IPS-15b (cell line): ENCODE data around the gene BLOC1S4.
"Not testable (repeated sequence)": the region's sequence is repeated elsewhere in the genome, so short reads cannot be mapped to it uniquely, and the experiment has no call there.

Experiments
- H3K27me3 ChIP-seq: one replicate; pipeline ENCODE4 v1.6.1; 2013; ENCODE audit warnings: low read length; ENCODE audit not compliant: control insufficient read depth, insufficient read depth
- H3K36me3 ChIP-seq: one replicate; pipeline ENCODE4 v1.6.1; 2013; ENCODE audit warnings: low read length; ENCODE audit not compliant: control insufficient read depth, insufficient read depth
- H3K4me1 ChIP-seq: one replicate; pipeline ENCODE4 v1.6.1; 2013; ENCODE audit warnings: mild to moderate bottlenecking, low read length; ENCODE audit not compliant: control insufficient read depth, insufficient read depth
- H3K4me3 ChIP-seq: one replicate; pipeline ENCODE4 v1.5.1; 2013; ENCODE audit warnings: low read depth, low read length
- H3K9ac ChIP-seq: one replicate; pipeline ENCODE4 v1.6.1; 2013; ENCODE audit warnings: low read depth, mild to moderate bottlenecking, low read length
- H3K9me3 ChIP-seq: one replicate; pipeline ENCODE4 v1.6.1; 2013; ENCODE audit warnings: mild to moderate bottlenecking, low read length; ENCODE audit not compliant: control insufficient read depth, insufficient read depth

BLOC1S4 gene

DNA sequence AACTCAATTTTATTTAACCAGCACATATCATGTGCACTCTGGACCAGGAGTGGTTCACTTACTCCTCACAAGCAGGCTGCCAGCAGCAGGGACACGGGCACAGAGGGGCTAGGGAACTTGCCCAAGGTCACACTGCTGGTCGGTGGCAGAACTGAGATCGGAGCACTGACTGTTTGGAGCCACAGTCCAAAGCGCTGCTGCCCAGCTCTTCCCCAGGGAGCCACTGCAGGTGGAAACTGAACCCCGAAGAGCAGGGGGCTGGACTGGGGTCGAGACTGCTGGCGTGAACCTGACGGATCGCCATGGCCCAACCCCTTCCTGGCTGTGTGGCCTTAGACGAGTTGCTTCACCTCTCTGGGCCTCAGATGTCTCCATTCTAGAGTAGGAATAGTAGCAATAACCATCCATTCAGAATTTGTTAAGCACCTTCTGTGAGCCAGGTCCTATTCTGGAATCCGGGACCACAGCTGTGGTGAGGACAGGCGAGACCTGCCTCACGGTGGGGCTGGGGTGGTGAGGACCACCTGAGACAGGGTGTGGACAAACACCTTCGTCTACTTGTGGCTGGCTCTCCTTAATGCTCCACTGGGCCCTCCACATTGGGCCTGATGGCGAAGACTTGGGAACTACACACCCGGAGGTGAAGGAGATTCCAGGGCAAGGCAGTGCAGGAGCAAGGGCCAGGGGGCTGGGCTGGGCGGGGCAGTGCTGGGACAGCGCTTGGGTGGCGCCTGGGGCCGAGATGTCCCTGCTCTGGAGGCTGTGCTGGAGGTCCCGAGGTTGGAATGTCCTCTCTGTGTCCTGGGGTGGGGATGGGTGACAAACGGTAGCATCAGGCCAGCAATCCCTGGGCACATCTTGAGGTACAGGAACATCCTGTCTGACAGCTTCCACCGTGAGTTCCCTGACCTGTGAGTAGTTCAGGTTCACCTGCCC is 34.6 kb downstream of the BLOC1S4 start:
- Histone ChIP-seq H3K4me1 (no peaks in the 10 kb centered on the region), H3K36me3 (peaks cover 2% of the 10 kb centered on the region), H3K27me3 (no peaks in the 10 kb centered on the region), H3K4me3 (no peak overlapping the region), H3K9ac (no peak overlapping the region), H3K9me3 (no peaks in the 10 kb centered on the region)

DNA sequence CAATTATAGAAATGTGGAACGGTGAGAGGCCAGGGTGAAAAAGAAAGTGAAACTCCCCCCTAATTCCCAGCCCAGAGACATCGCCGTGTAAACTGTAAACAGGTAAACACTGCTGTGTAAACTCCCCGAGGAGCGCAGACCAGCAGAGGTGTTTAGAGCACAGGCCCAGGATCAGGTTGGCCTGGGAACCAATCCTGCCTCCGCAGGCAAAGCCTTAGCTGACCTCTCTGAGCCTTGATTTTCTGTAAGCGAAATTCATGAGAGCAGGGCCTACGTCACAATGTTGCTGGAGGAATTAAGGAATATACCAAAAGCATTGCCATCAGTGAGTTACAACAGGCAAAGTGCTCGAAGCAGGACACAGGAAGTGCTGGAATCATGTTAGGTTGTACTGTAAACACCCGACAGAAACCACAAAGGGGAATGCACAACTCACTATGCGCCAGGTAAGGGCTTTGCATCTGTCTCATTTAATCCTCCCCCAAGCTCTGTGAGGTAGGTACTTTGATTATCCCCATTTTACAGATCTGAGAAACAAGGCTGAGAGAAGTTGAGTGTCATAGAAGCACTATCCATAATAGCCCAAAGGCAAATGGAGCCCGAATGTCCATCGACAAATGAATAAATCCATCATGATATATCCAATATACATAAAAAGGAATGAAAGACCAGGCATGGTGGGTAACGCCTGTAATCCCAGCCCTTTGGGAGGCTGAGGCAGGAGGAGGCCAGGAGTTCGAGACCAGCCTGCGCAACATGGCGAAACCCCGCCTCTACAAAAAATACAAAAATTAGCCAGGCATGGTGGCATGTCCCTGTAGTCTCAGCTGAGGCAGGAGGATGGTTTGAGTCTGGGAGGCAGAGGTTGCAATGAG is 35.9 kb downstream of the BLOC1S4 start:
- Histone ChIP-seq H3K4me1 (no peaks in the 10 kb centered on the region), H3K9me3 (no peaks in the 10 kb centered on the region), H3K27me3 (no peaks in the 10 kb centered on the region), H3K36me3 (peaks cover 2% of the 10 kb centered on the region), H3K9ac (no peak overlapping the region), H3K4me3 (no peak overlapping the region)

DNA sequence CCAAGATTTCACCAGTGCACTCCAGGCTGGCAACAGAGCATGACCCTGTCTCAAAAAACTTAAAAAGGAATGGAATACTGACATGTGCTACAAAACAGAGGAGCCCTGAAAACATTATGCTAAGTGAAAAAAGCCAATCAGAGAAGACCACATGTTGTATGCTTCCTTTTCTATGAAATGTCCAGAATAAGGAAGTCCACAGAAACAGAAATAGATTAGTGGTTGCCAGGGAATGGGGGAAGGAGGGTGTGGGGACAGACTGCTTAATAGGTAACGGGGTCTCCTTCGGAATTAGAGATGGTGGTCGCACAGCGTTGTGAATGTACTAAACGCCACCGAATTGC is 36.5 kb downstream of the BLOC1S4 start:
- Histone ChIP-seq H3K4me1 (no peaks in the 10 kb centered on the region), H3K9ac (no peak overlapping the region), H3K27me3 (no peaks in the 10 kb centered on the region), H3K36me3 (peaks cover 2% of the 10 kb centered on the region), H3K9me3 (no peaks in the 10 kb centered on the region), H3K4me3 (no peak overlapping the region)

DNA sequence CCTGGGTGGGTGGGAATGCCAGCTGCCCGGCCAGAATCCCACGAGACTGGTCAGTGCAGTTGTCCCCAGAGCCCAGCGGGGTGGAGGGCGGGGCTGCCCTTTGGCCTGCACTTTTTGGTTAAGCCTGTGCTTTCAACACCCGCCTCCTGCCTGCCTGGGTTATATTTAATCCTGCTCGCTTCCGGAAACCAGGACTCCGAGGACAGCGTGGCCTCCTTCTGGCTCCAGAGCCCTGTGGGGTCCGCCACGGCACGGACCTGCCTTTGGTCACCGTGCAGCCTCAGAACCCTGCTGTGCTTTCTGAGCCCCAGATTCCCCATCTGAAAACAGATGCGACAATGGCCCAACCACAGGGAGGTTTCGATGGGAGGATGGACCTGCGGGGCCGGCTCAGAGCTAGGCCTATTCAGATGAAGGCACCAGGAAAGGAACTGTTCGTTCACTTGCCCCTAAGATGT is 37.2 kb downstream of the BLOC1S4 start:
- Histone ChIP-seq H3K4me3 (no peak overlapping the region), H3K27me3 (no peaks in the 10 kb centered on the region), H3K9me3 (no peaks in the 10 kb centered on the region), H3K9ac (no peak overlapping the region), H3K4me1 (no peaks in the 10 kb centered on the region), H3K36me3 (peaks cover 2% of the 10 kb centered on the region)

DNA sequence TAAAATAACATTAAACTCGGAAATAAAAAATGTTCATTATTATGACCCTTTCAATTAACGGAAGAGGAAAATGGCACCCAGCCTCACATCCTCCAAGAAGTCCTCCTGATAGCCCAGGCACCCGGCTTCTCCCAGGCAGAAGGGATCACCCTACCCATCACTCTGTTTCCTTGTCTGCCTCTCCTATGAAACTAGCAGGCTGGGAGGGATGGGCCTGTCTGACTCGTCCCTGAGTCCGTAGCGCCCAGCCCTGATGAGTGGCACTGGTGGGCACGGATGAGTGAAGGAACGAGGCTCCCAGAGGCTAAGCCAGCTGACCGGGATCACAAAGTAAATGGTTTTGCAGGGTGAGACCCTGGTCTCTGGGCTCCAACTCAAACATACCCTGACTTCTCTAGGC is 37.9 kb downstream of the BLOC1S4 start:
- Histone ChIP-seq H3K9me3 (no peaks in the 10 kb centered on the region), H3K4me1 (no peaks in the 10 kb centered on the region), H3K27me3 (no peaks in the 10 kb centered on the region), H3K9ac (no peak overlapping the region), H3K4me3 (no peak overlapping the region), H3K36me3 (peaks cover 2% of the 10 kb centered on the region)

DNA sequence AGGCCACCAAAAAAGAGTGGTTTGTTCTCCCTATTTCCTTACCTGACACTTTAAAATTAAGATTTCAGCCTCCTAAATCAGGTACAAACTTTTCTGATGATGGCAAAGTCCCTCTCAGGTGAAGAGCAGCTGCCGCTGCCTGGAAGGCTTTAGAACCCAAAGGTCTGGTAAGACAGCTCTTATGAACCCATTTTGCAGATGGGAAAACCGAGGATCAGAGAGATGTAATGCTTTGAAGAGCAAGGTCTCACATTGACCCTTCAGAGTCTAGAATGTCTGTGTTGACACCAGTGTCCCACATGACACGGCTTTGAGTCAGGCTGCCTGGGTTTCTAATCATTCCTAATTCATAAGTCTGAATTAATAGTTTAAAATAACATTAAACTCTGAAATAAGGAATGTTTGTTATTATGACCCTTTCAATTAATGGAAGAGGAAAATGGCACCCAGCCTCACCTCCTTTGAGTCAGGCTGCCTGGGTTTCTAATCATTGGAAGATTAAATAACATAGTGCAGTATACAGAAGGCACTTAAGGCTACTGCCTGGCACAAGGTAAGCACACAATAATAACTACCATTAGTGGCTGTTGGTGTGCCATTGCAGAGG is 38.6 kb downstream of the BLOC1S4 start:
- Histone ChIP-seq H3K9me3 (no peaks in the 10 kb centered on the region), H3K9ac (no peak overlapping the region), H3K36me3 (peaks cover 2% of the 10 kb centered on the region), H3K4me1 (no peaks in the 10 kb centered on the region), H3K27me3 (no peaks in the 10 kb centered on the region), H3K4me3 (no peak overlapping the region)

DNA sequence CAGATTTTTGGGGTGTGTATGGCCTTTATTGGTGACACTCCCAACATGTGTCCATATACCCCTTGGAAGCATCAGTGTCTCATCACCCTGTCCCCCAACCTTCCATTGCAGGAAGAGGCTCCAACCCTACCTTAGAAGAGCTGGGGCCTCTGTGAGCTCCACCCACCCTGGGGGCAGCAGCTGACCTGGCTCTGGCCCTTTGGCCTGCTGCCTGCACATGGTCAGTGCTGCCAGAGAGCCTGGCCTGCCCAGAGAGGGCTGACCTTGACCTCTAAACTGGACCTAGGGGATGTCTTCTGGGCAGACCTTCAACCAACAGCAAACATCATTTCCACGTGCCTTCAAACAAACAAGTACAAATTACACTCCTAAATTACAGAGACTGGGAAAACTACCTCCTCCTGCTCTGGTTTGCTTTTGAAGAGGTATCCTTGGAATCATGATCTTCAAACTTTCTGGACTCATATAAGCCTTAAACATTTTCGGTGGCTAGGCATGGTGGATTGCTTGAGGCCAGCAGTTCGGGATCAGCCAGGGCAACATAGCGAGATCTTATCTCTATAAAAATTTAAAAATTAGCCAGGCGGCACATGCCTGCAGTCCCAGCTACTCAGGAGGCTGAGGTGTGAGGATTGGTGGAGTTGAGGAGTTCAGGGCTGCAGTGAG is 39.2 kb downstream of the BLOC1S4 start:
- no peak overlapping the region for H3K4me3 ChIP-seq
- H3K4me1 ChIP-seq: no peaks in the 10 kb centered on the region
- H3K9ac ChIP-seq: no peak overlapping the region
- no peaks in the 10 kb centered on the region for H3K9me3 ChIP-seq
- no peaks in the 10 kb centered on the region for H3K27me3 ChIP-seq
- no peaks in the 10 kb centered on the region for H3K36me3 ChIP-seq

DNA sequence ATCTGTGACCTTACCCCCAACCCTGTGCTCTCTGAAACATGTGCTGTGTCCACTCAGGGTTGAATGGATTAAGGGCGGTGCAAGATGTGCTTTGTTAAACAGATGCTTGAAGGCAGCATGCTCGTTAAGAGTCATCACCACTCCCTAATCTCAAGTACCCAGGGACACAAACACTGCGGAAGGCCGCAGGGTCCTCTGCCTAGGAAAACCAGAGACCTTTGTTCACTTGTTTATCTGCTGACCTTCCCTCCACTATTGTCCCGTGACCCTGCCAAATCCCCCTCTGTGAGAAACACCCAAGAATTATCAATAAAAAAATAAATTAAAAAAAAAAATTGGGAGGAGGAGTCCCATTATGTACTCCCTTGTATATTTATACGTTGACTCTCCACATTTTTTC is 40.4 kb downstream of the BLOC1S4 start:
- H3K27me3 ChIP-seq, H3K9me3 ChIP-seq, H3K4me1 ChIP-seq, H3K4me3 ChIP-seq, H3K36me3 ChIP-seq, H3K9ac ChIP-seq: not testable (repeated sequence)

DNA sequence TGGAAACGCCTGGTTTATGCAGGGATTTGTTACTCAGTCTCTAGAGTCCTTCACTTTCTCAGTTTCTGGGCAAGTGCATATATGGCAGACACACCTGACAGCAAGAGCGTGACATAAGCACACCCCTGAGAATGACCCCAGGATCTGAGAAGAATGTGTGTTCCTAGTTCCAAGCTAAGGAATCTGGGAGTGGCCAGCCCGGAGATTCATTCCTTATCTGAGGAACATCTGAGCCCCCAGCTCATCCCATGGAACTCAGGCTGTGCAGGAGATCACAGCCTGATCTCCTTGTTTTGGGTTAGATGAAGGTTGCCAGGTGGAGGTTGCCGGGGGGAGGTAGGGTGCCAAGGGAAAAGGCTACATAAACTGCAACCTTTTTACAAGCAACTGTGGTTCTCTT is 42.8 kb downstream of the BLOC1S4 start:
- Histone ChIP-seq H3K4me3 (no peak overlapping the region), H3K4me1 (no peaks in the 10 kb centered on the region), H3K9ac (no peak overlapping the region), H3K27me3 (no peaks in the 10 kb centered on the region), H3K9me3 (no peaks in the 10 kb centered on the region), H3K36me3 (no peaks in the 10 kb centered on the region)

DNA sequence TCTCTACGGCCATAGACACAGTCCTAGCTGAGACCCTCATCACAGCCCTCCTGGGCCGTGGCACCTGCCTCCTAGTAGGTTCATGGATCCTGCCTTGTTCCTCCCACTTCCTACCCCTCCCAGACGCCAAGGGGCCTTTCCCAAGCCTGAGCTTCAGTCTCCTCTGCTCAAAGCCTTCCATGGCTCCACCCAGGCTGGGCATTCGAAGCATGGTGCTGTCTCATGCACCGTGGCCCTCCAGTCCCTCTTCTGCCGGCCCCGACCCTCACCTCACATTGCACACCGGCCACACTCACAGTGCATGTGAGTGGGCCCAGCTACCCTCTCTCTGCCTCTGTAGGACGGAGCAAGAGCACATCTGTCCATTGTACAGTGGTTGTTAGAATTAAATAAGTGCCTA is 44.9 kb downstream of the BLOC1S4 start:
- H3K4me3 ChIP-seq: no peak overlapping the region
- H3K9ac ChIP-seq: no peak overlapping the region
- H3K9me3 ChIP-seq: no peaks in the 10 kb centered on the region
- H3K27me3 ChIP-seq: no peaks in the 10 kb centered on the region
- no peaks in the 10 kb centered on the region for H3K36me3 ChIP-seq
- no peaks in the 10 kb centered on the region for H3K4me1 ChIP-seq
